B cell (primary cell): ENCODE results near the gene ESPN. TPM values are rescaled to one million over a fixed set of nuclear protein-coding genes. Genes with fewer than 3 reads are reported as not detected.

ENCODE experiments used
- ATAC-seq: fragments of 200-7000 bp; cut with Tn5 transposase; one replicate; pipeline ENCODE4 v1.10.0; 2021; ENCODE audit warnings: low read depth, mild to moderate bottlenecking, moderate number of reproducible peaks, moderate library complexity
- CTCF ChIA-PET: fragments of 350-600 bp; sonication (Branson Sonifier 250); formaldehyde crosslinking; loops from one replicate; lab custom pipeline; 2021; ENCODE audit warnings: antibody characterized with exemption, inconsistent platforms; lab: Charles Lee
- POLR2A ChIA-PET: fragments of 350-600 bp; sonication (Branson Sonifier 250); formaldehyde crosslinking; loops from one replicate; lab custom pipeline; 2021; ENCODE audit warnings: antibody characterized with exemption; lab: Charles Lee
- DNase-seq: peaks from one replicate; pipeline ENCODE4 v3.0.0; 2013
- H2AFZ ChIP-seq: 2 replicates; pipeline ENCODE4 v1.6.1; 2012; ENCODE audit warnings: mild to moderate bottlenecking, low read depth, low read length; ENCODE audit not compliant: insufficient read depth, poor library complexity, severe bottlenecking
- H3K27ac ChIP-seq, 2 donors: 1 replicate in 1 of 2; 2 replicates in 1 of 2; pipeline ENCODE4 v1.5.1; 2012 to 2013; ENCODE audit warnings: low read length in 2 of 2, mild to moderate bottlenecking in 2 of 2, moderate library complexity in 1 of 2
- H3K27me3 ChIP-seq, 4 experiments: fragments of 200-600 bp in 1 of 4; sonication (generic) in 1 of 4; replicated peaks in 1 of 4; 1 replicate in 2 of 4; 2 replicates in 2 of 4; pipeline versions ENCODE4 v1.6.1 to v1.7.0; 2013 to 2016; ENCODE audit warnings: low read length in 3 of 4, mild to moderate bottlenecking in 2 of 4, mixed read lengths in 1 of 4, moderate library complexity in 1 of 4; ENCODE audit not compliant: insufficient read depth in 4 of 4, control insufficient read depth in 3 of 4; ENCODE audit errors: control extremely low read depth in 1 of 4
- H3K36me3 ChIP-seq, 2 experiments: replicated peaks in 1 of 2; 1 replicate in 1 of 2; 2 replicates in 1 of 2; pipeline versions ENCODE4 v1.6.1 to v1.7.1; 2013; ENCODE audit warnings: low read length in 1 of 2; ENCODE audit not compliant: insufficient read depth in 2 of 2, control insufficient read depth in 1 of 2; ENCODE audit errors: control extremely low read depth in 1 of 2, extremely low read depth in 1 of 2
- H3K4me1 ChIP-seq, 2 donors: fragments of 200-600 bp in 1 of 2; sonication (generic) in 1 of 2; 1 replicate in 1 of 2; 2 replicates in 1 of 2; pipeline versions ENCODE4 v1.5.1 to v1.6.1; 2013 to 2017; ENCODE audit warnings: low read length in 2 of 2; ENCODE audit not compliant: control insufficient read depth in 2 of 2, insufficient read depth in 2 of 2
- H3K4me2 ChIP-seq: replicated peaks from 2 replicates; pipeline ENCODE3; 2012; ENCODE audit warnings: mild to moderate bottlenecking, low read depth, low read length; ENCODE audit not compliant: poor library complexity, severe bottlenecking
- H3K4me3 ChIP-seq, 5 experiments: fragments of 200-600 bp in 1 of 5; sonication (generic) in 1 of 5; 1 replicate in 3 of 5; 2 replicates in 2 of 5; pipeline versions ENCODE4 v1.5.1 to v1.7.0; 2011 to 2016; ENCODE audit warnings: low read length in 4 of 5, mild to moderate bottlenecking in 4 of 5, low read depth in 2 of 5, control low read depth in 1 of 5, moderate library complexity in 1 of 5; ENCODE audit not compliant: insufficient read depth in 1 of 5; ENCODE audit errors: control extremely low read depth in 1 of 5, extremely low read depth in 1 of 5
- H3K79me2 ChIP-seq: fragments of 200-600 bp; sonication (generic); one replicate; pipeline ENCODE4 v1.6.0; 2016; ENCODE audit warnings: low read length; ENCODE audit not compliant: control insufficient read depth, insufficient read depth
- H3K9ac ChIP-seq: fragments of 200-600 bp; sonication (generic); 2 replicates; pipeline ENCODE4 v1.6.1; 2017; ENCODE audit warnings: mild to moderate bottlenecking, low read length, moderate library complexity
- H3K9me3 ChIP-seq, 3 donors: one replicate each; pipeline versions ENCODE4 v1.6.1 to v1.7.1; 2013; ENCODE audit warnings: low read length in 2 of 3; ENCODE audit not compliant: control insufficient read depth in 2 of 3, insufficient read depth in 1 of 3; ENCODE audit errors: control extremely low read depth in 1 of 3
- H4K20me1 ChIP-seq: 2 replicates; pipeline ENCODE4 v1.6.0; 2012; ENCODE audit warnings: mild to moderate bottlenecking, low read length; ENCODE audit not compliant: insufficient read depth, control insufficient read depth, poor library complexity, severe bottlenecking
- H3K27ac Mint-ChIP-seq: one replicate; pipeline ENCODE4 v1.8.0; 2021; ENCODE audit warnings: mixed read lengths
- H3K27me3 Mint-ChIP-seq: one replicate; pipeline ENCODE4 v1.8.0; 2021; ENCODE audit warnings: mixed read lengths
- H3K4me1 Mint-ChIP-seq: one replicate; pipeline ENCODE4 v1.8.0; 2021; ENCODE audit warnings: mixed read lengths
- H3K4me3 Mint-ChIP-seq: one replicate; pipeline ENCODE4 v1.8.0; 2021; ENCODE audit warnings: mixed read lengths
- H3K9me3 Mint-ChIP-seq: one replicate; pipeline ENCODE4 v1.8.0; 2022; ENCODE audit warnings: mixed read lengths; ENCODE audit not compliant: insufficient read depth
- CTCF ChIP-seq: fragments of 200-600 bp; IDR thresholded peaks from one replicate; pipeline ENCODE4 v1.8.0; 2022; ENCODE audit warnings: antibody characterized with exemption, mild to moderate bottlenecking
- EZH2 ChIP-seq: IDR thresholded peaks from 2 replicates; pipeline ENCODE4 v1.6.1; 2012; ENCODE audit warnings: borderline replicate concordance, low read depth, mild to moderate bottlenecking, moderate library complexity, low read length; ENCODE audit not compliant: insufficient read depth, poor library complexity, severe bottlenecking
- WGBS: methylation state at CpG from one replicate; pipeline ENCODE4 v1.1.5; 2013; ENCODE audit warnings: missing lambda C conversion rate; ENCODE audit not compliant: insufficient coverage; 5-methylcytosine and 5-hydroxymethylcytosine counted together
- intact Hi-C: fragments of 100-400 bp; cut with micrococcal nuclease; formaldehyde crosslinking; loops from one replicate; pipeline ENCODE4 v1.10.0; 2022
- polyA plus RNA-seq: library from polyadenylated mRNA; depleted of rRNA; stranded (reverse); fragments of >200 nt; gene quantifications from 2 replicates; pipeline ENCODE4 v1.2.3, GENCODE V29; 2012
- total RNA-seq, 2 donors: library from RNA; stranded (reverse); fragments of 120-200 nt in 1 of 2; gene quantifications; 1 replicate in 1 of 2; 2 replicates in 1 of 2; pipeline versions ENCODE4 v1.2.3 to v1.2.4, GENCODE V29; 2013 to 2022

Gene ESPN
- total and polyA plus RNA-seq, 2 donors (not counting 1 experiment from before 2014, with no cell fraction given), result 0.19 to 0.25 TPM

GRCh38 chr1:6495540-6496364 is 71.2 kb downstream of the ESPN start:
- H3K79me2 ChIP-seq, result no peaks in the 10 kb centered on the region
- H2AFZ ChIP-seq, result no peak overlapping the region
- no peaks in the 10 kb centered on the region for H4K20me1 ChIP-seq
- no peak overlapping the region for H3K27ac Mint-ChIP-seq
- no peak for DNase-seq
- no peak for TF ChIP-seq EZH2
- TF ChIP-seq CTCF, result no peak
- no peaks in the 10 kb centered on the region for H3K36me3 ChIP-seq
- peaks cover 21% of the 10 kb centered on the region for H3K4me1 Mint-ChIP-seq
- peaks cover 26% of the 10 kb centered on the region for H3K27me3 Mint-ChIP-seq
- H3K27me3 ChIP-seq, result peaks cover 0 to 38% (median 12%) of the 10 kb centered on the region in 4 experiments
- peaks cover 17 to 23% of the 10 kb centered on the region in 2 donors for H3K4me1 ChIP-seq
- no peaks in the 10 kb centered on the region for H3K9me3 Mint-ChIP-seq
- H3K9ac ChIP-seq, result no peak overlapping the region
- H3K4me3 ChIP-seq, result no peak overlapping the region
- H3K4me2 ChIP-seq, result peak overlapping the region; percentile 89
- WGBS, result 77% methylated on average over 14 of the region's 14 CpGs
- CTCF ChIA-PET, result interaction anchor here (1.5 kb wide), 1 partner anchor 10 kb away, joined by 3 read pairs; no protein-coding TSS in a partner anchor
- no peak overlapping the region for H3K27ac ChIP-seq
- intact Hi-C loops, result no loop called here
- H3K4me3 Mint-ChIP-seq, result peak overlapping the region; percentile 63
- POLR2A ChIA-PET, result no interaction called here
- no peaks in the 10 kb centered on the region for H3K9me3 ChIP-seq
- ATAC-seq, result no peak

DNA sequence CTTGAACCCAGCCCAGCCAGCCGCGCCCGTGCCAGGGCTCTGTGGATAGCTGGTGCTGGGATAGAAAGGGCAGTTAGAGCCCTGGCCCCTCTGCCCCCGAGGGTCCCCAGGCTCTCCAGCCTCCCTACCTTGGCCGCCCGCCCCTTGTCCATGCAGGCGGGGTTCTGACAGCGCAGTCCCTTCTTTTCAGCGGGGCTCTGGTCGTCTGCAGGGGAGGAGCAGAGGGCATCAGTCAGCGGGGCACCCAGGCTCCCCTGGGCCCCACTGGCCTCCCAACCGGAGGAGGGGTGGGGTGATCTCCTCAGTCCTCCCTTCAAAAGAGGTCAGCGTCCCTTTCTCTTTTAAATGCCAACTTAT is 71.8 kb downstream of the ESPN start:
- peaks cover 13 to 17% of the 10 kb centered on the region in 2 donors for H3K4me1 ChIP-seq
- H2AFZ ChIP-seq, result no peak overlapping the region
- peak overlapping the region; percentile 63 for H3K4me3 Mint-ChIP-seq
- TF ChIP-seq CTCF (no peak), EZH2 (no peak)
- intact Hi-C loops, result no loop called here
- no peak overlapping the region for H3K9ac ChIP-seq
- CTCF ChIA-PET, result no interaction called here
- DNase-seq (no peak), ATAC-seq (no peak)
- 41% methylated on average over 6 of the region's 13 CpGs for WGBS
- peaks cover 17% of the 10 kb centered on the region for H3K4me1 Mint-ChIP-seq
- H3K27ac ChIP-seq, result no peak overlapping the region
- H3K9me3 Mint-ChIP-seq, result no peaks in the 10 kb centered on the region
- no peak overlapping the region for H3K27ac Mint-ChIP-seq
- no peaks in the 10 kb centered on the region for H3K79me2 ChIP-seq
- H3K9me3 ChIP-seq, result no peaks in the 10 kb centered on the region
- H3K36me3 ChIP-seq, result no peaks in the 10 kb centered on the region
- POLR2A ChIA-PET, result no interaction called here
- peaks cover 32% of the 10 kb centered on the region for H3K27me3 Mint-ChIP-seq
- H4K20me1 ChIP-seq, result no peaks in the 10 kb centered on the region
- peak overlapping the region; percentile 89 for H3K4me2 ChIP-seq
- H3K4me3 ChIP-seq, result no peak overlapping the region
- peaks cover 0 to 38% (median 12%) of the 10 kb centered on the region in 4 experiments for H3K27me3 ChIP-seq
